Muscle layer of colon (tissue), 2 donors: Measurements from ENCODE around the gene TCF20.

ENCODE experiments used
- H3K27ac ChIP-seq: one replicate; pipeline ENCODE4 v1.7.0; 2013; ENCODE audit warnings: low read depth, mild to moderate bottlenecking, low read length, moderate library complexity
- H3K27me3 ChIP-seq, 2 donors: one replicate each; pipeline ENCODE4 v1.7.0; 2013; ENCODE audit warnings: low read length in 2 of 2, mild to moderate bottlenecking in 2 of 2; ENCODE audit not compliant: insufficient read depth in 2 of 2, control insufficient read depth in 1 of 2
- H3K36me3 ChIP-seq: one replicate; pipeline ENCODE4 v1.7.0; 2013; ENCODE audit warnings: mild to moderate bottlenecking, low read length; ENCODE audit not compliant: insufficient read depth
- H3K4me1 ChIP-seq: one replicate; pipeline ENCODE4 v1.7.0; 2013; ENCODE audit warnings: mild to moderate bottlenecking, low read length; ENCODE audit not compliant: insufficient read depth
- H3K4me3 ChIP-seq, 2 donors: one replicate each; pipeline ENCODE4 v1.7.0; 2013; ENCODE audit warnings: low read length in 2 of 2, low read depth in 1 of 2, mild to moderate bottlenecking in 1 of 2, moderate library complexity in 1 of 2
- H3K9ac ChIP-seq: one replicate; pipeline ENCODE4 v1.7.0; 2013; ENCODE audit warnings: low read length
- H3K9me3 ChIP-seq: one replicate; pipeline ENCODE4 v1.7.0; 2013; ENCODE audit warnings: mild to moderate bottlenecking, low read length
- donor health status: abdominal sarcoma.
- donor health status: Adenocarcinoma of cecum.

Gene TCF20

GRCh38 chr22:42309865-42310264 lies 39.4 kb upstream of the TCF20 start:
- Histone ChIP-seq H3K9ac (no peak overlapping the region), H3K36me3 (no peaks in the 10 kb centered on the region), H3K9me3 (no peaks in the 10 kb centered on the region), H3K27ac (no peak overlapping the region), H3K27me3 (peaks cover 0 to 5% of the 10 kb centered on the region in 2 donors), H3K4me1 (peaks cover 11% of the 10 kb centered on the region), H3K4me3 (no peak overlapping the region)

GRCh38 chr22:42308892-42309468 lies 38.5 kb upstream of the TCF20 start:
- H3K9ac ChIP-seq, result no peak overlapping the region
- H3K4me3 ChIP-seq, result no peak overlapping the region
- H3K27ac ChIP-seq, result no peak overlapping the region
- H3K36me3 ChIP-seq, result no peaks in the 10 kb centered on the region
- peaks cover 0 to 5% of the 10 kb centered on the region in 2 donors for H3K27me3 ChIP-seq
- H3K9me3 ChIP-seq, result no peaks in the 10 kb centered on the region
- peaks cover 2% of the 10 kb centered on the region for H3K4me1 ChIP-seq

- Histone ChIP-seq H3K9me3 (no peaks in the 10 kb centered on the region), H3K9ac (no peak overlapping the region), H3K27me3 (peaks cover 0 to 5% of the 10 kb centered on the region in 2 donors)
Measured at GRCh38 chr22:42307806-42308563, 37.5 kb upstream of the TCF20 start.

GRCh38 chr22:42306010-42306409 lies 35.6 kb upstream of the TCF20 start:
- no peaks in the 10 kb centered on the region for H3K36me3 ChIP-seq
- H3K4me3 ChIP-seq, result no peak overlapping the region
- H3K27me3 ChIP-seq, result peaks cover 0 to 5% of the 10 kb centered on the region in 2 donors
- H3K27ac ChIP-seq, result no peak overlapping the region
- no peaks in the 10 kb centered on the region for H3K4me1 ChIP-seq
- H3K9ac ChIP-seq, result no peak overlapping the region
- no peaks in the 10 kb centered on the region for H3K9me3 ChIP-seq

More at GRCh38 chr22:42307806-42308563, 37.5 kb upstream of the TCF20 start:
- no peaks in the 10 kb centered on the region for H3K4me1 ChIP-seq
- no peak overlapping the region for H3K4me3 ChIP-seq
- no peaks in the 10 kb centered on the region for H3K36me3 ChIP-seq
- no peak overlapping the region for H3K27ac ChIP-seq

GRCh38 chr22:42304324-42304790 lies 33.9 kb upstream of the TCF20 start:
- no peaks in the 10 kb centered on the region for H3K36me3 ChIP-seq
- no peaks in the 10 kb centered on the region for H3K9me3 ChIP-seq
- H3K4me3 ChIP-seq, result no peak overlapping the region
- no peak overlapping the region for H3K27ac ChIP-seq
- H3K27me3 ChIP-seq, result peaks cover 0 to 5% of the 10 kb centered on the region in 2 donors
- H3K9ac ChIP-seq, result no peak overlapping the region
- H3K4me1 ChIP-seq, result peaks cover 6% of the 10 kb centered on the region

GRCh38 chr22:42303396-42304323 lies 33.2 kb upstream of the TCF20 start:
- Histone ChIP-seq H3K27ac (no peak overlapping the region), H3K27me3 (peaks cover 0 to 5% of the 10 kb centered on the region in 2 donors), H3K9me3 (no peaks in the 10 kb centered on the region), H3K4me1 (peaks cover 6% of the 10 kb centered on the region), H3K36me3 (no peaks in the 10 kb centered on the region), H3K9ac (no peak overlapping the region), H3K4me3 (no peak overlapping the region)

GRCh38 chr22:42301742-42302102 lies 31.3 kb upstream of the TCF20 start:
- Histone ChIP-seq H3K4me3 (no peak overlapping the region), H3K36me3 (no peaks in the 10 kb centered on the region), H3K9me3 (no peaks in the 10 kb centered on the region), H3K27me3 (peaks cover 0 to 5% of the 10 kb centered on the region in 2 donors), H3K9ac (no peak overlapping the region), H3K4me1 (peaks cover 13% of the 10 kb centered on the region), H3K27ac (no peak overlapping the region)

GRCh38 chr22:42301077-42301741 lies 30.8 kb upstream of the TCF20 start:
- no peak overlapping the region for H3K9ac ChIP-seq
- peaks cover 14% of the 10 kb centered on the region for H3K4me1 ChIP-seq
- H3K36me3 ChIP-seq, result no peaks in the 10 kb centered on the region
- no peaks in the 10 kb centered on the region for H3K9me3 ChIP-seq
- H3K27me3 ChIP-seq, result peaks cover 0 to 4% of the 10 kb centered on the region in 2 donors
- no peak overlapping the region for H3K27ac ChIP-seq
- H3K4me3 ChIP-seq, result no peak overlapping the region

- no peaks in the 10 kb centered on the region for H3K9me3 ChIP-seq
- H3K27ac ChIP-seq, result no peak overlapping the region
- no peaks in the 10 kb centered on the region for H3K36me3 ChIP-seq
- no peak overlapping the region for H3K9ac ChIP-seq
- H3K4me3 ChIP-seq, result no peak overlapping the region
- peaks cover 14% of the 10 kb centered on the region for H3K4me1 ChIP-seq
- H3K27me3 ChIP-seq, result no peaks in the 10 kb centered on the region
Measured at GRCh38 chr22:42300259-42301076, 30.0 kb upstream of the TCF20 start.

GRCh38 chr22:42299586-42300258 lies 29.3 kb upstream of the TCF20 start:
- Histone ChIP-seq H3K4me1 (peaks cover 14% of the 10 kb centered on the region), H3K9me3 (no peaks in the 10 kb centered on the region), H3K36me3 (no peaks in the 10 kb centered on the region), H3K9ac (no peak overlapping the region), H3K27ac (no peak overlapping the region), H3K4me3 (no peak overlapping the region), H3K27me3 (no peaks in the 10 kb centered on the region)
